ENCODE measurements around the gene PPP1R16B.

- TF ChIP-seq CTCF (IDR thresholded peaks at IDR 0.05; ENCODE audit: low read length): no peak
- no peak for TF ChIP-seq EZH2 (IDR thresholded peaks at IDR 0.05; ENCODE audit: borderline replicate concordance, low read length)
Measured at GRCh38 chr20:38839563-38839962, 34.1 kb downstream of the PPP1R16B start.

All from OCI-LY1 (cell line).